H1 (cell line): ENCODE measurements around the gene PSD2. TPM values are rescaled to one million over a fixed set of nuclear protein-coding genes. Genes with fewer than 3 reads are reported as not detected.
A peak's percentile ranks its signal among the peaks of the same experiment; 100 is the strongest.

Experiments
- KDM4A ChIP-seq: IDR thresholded peaks from one replicate; pipeline ENCODE4 v1.7.1; 2012; ENCODE audit warnings: low read depth, mild to moderate bottlenecking, moderate library complexity, low read length, inconsistent platforms; ENCODE audit not compliant: severe bottlenecking
- NRF1 ChIP-seq: IDR thresholded peaks from 2 replicates; pipeline ENCODE4 v1.6.1; 2011; ENCODE audit warnings: mild to moderate bottlenecking, low read depth, low read length, improper control_type of control experiment
- POLR2A ChIP-seq, 2 experiments: IDR thresholded peaks; 1 replicate in 1 of 2; 2 replicates in 1 of 2; pipeline ENCODE4 v1.6.1; 2011; ENCODE audit warnings: low read depth in 2 of 2, low read length in 2 of 2, mild to moderate bottlenecking in 2 of 2; ENCODE audit errors: control extremely low read depth in 1 of 2
- RBBP5 ChIP-seq: IDR thresholded peaks from 2 replicates; pipeline ENCODE4 v1.7.1; 2012; ENCODE audit warnings: low read depth, mild to moderate bottlenecking, inconsistent platforms, low read length, moderate library complexity, borderline replicate concordance
- polyA plus RNA-seq, 7 experiments: library from polyadenylated mRNA; depleted of rRNA in 3 of 7; stranded (reverse) in 5 of 7; unstranded in 2 of 7; fragments of >200 nt in 5 of 7; fragments of 200-250 nt in 2 of 7; gene quantifications; 1 replicate in 5 of 7; 2 replicates in 1 of 7; 4 replicates in 1 of 7; pipeline versions ENCODE4 v1.2.1 to v1.2.3, GENCODE V29; 2011 to 2013; ENCODE audit warnings: missing spikeins in 2 of 7, mixed read lengths in 2 of 7
- total RNA-seq: library from RNA; stranded (reverse); fragmentation: NEBNext Ultra II Directional; extraction: Animal tissue kit (Norgen Biotek cat#: 25700); gene quantifications from 2 replicates; pipeline ENCODE4 v1.2.1, GENCODE V29; 2021

The PSD2 gene
- total and polyA plus RNA-seq, 2 of the 8 experiments (the other 6 are each of a cell fraction or from before 2014, with no cell fraction given): 0.06 to 0.14 TPM

DNA sequence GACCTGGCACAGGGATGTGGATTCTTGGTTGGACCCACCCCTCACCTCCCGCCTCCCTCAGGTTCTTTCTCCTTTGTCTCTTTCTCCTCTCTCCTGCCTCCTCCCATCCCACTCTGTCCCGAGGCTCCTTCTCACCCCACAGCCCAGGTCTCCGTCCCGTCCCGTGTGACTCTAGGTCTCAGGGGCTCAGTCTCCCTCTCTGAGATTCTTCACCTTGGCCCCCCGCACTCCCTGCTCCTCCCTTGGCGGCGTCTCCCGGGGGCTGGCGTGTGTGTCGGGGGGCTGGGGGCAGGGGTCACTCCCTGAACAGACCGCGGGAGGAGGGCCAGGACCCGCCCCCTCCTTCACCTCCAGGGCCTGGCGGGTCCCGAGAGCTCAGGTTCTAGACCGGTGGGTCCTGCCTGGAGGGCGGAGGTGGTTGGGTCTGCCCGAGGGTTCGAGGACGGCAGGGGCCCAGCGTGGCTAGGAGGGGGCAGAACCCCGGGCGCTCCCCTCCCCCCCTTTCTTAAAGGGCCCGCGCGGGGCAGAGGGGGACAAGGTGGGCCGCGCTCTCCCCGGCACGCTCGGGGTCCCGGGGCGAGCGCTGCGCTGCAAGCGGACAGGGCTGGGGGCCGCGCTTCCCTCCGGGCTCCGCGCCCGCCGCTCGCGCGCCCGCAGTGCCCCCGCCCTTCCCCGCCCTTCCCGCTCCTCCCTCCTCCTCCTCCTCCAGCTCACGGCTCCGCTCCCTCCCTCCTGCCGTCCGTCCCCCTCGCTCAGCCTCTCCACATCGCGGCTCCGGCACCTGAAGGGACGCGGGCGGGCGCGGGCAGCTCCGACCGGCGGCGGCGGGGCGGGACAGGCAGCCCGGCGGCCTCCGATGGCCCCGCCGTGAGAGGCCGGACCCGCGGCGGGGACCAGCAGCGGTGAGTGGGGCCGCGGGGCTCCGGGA is at the start of gene PSD2 (continued):
- TF ChIP-seq NRF1 (no peak), RBBP5 (peak; percentile 48; the same call in 1 of the 2 replicates), POLR2A (IDR thresholded peaks at IDR 0.05; ENCODE audit: control extremely low read depth in 1 of 2, low read depth in 2 of 2, low read length in 2 of 2) (no peak), KDM4A (peak; percentile 96)
